SHP77 (cell line): ENCODE measurements around the gene ZDHHC7.
A peak's percentile ranks its signal among the peaks of the same experiment; 100 is the strongest.

ENCODE experiments used
- DNase-seq, 2 experiments: peaks; one replicate each; lab custom pipeline; 2025; lab: John Stamatoyannopoulos, UW

The ZDHHC7 gene

DNA sequence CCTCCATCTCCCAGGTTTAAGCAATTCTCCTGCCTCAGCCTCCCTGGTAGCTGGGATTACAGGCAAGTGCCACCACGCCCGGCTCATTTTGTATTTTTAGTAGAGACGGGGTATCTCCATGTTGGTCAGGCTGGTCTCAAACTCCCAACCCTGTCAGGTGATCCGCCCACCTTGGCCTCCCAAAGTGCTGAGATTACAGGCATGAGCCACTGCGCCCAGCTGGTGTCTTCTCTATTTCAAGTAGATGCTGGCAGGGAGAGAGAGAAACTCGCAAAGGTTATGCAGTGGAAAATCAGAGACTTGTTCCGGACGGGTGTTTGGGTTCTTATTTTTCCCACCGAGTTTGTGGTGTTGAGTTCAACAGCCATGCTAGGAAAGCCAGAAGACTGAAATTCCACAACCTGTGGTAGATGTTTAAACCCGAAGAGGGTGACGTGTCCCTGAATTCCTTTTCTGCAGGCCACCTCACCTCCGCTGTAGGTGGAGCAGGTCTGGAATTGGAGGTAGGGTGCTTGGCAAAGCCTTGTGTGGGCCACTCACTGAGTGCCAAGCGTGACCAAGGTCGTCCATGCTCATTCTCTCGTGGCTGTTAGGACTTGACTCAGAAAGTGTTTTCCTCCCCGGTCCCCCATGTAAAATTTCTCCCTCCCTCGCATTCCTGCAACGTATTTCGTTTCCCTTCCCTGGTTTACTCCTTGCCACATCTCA is 7.3 kb upstream of the ZDHHC7 start:
- DNase-seq = no peak

GRCh38 chr16:85017633-85018032 is 6.3 kb upstream of the ZDHHC7 start:
- DNase-seq = no peak

GRCh38 chr16:85017151-85017550 is 5.8 kb upstream of the ZDHHC7 start:
- no peak for DNase-seq

- DNase-seq = no peak
Measured at GRCh38 chr16:85015481-85016187, 4.3 kb upstream of the ZDHHC7 start.

DNA sequence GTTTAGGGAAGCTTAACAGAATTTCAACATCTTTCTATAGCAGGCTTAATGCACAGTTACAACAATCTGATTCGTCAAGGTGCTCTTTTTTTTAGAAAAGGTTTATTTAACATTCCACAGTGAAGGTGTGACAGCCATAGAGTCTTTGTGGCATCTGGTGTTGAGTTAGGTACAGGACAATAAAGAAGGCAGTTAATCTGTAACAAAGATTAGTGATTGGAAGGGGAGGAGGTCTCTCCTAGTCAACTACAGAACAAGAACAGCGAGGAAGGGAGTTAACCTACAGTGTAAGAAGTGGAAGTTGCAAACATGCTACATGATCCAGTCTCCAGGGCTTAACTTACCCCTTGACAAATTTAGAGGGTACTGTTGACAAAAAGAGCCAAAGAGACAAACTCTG is 3.0 kb upstream of the ZDHHC7 start:
- no peak for DNase-seq

DNA sequence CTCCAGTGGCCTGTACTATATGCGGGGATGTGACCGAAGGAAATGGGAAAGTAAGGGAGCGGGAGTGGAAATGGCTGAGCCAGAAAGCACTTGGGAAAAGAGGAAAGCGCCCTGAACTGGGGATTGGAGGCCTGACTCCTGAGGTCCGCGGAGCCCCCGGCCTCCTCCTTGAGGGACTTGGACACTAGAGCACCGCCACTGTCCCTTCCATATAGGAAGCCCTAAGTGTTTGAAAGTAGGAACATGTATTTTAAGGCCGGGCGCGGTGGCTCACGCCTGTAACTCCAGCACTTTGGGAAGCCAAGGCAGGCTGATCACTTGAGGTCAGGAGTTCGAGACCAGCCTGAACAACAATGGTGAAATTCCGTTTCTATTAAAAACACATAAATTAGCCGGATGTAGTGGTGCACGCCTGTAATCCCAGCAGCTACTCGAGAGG is 530 bp upstream of the ZDHHC7 start:
- peak in 1 of 2 experiments; percentile 71 for DNase-seq

GRCh38 chr16:85010446-85010930 is 847 bp downstream of the ZDHHC7 start:
- DNase-seq = no peak

- no peak for DNase-seq
Measured at GRCh38 chr16:85008271-85008670, 3.1 kb downstream of the ZDHHC7 start.

GRCh38 chr16:85007496-85008214 is 3.7 kb downstream of the ZDHHC7 start:
- no peak for DNase-seq

- no peak for DNase-seq
Measured at GRCh38 chr16:85006639-85007038, 4.7 kb downstream of the ZDHHC7 start.

- no peak for DNase-seq
Measured at GRCh38 chr16:85005285-85006069, 5.9 kb downstream of the ZDHHC7 start.

DNA sequence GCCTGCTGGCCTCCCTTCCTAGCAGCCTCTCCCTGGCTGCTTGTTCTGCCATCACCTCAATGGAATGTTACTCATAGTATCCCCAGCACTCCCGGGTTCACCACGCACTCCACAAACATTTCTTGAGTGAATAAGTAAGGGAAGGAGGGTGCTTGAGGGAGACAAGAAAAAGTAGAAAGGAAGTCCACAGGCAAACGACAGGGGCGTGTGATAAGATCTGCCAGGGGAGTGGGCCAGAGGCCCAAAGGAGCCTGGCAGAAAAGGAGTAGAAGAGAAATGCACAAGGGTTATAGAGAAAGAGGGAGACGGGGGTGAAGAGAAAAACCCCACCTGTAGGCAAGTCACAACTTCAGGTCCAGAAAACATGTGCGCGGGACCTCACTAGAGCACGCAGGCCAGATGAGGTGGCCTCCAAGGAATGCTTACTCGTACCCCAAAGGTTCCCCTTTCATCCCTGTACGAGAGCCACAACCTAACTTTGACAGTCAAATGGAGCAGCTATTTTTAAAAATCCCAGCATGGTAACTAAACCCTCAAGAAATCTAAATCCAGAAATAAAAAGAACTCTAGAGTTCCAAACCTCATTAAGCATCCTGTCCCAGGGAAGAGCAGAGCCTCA is 6.6 kb downstream of the ZDHHC7 start:
- no peak for DNase-seq

GRCh38 chr16:85003725-85004586 is 7.4 kb downstream of the ZDHHC7 start:
- DNase-seq = no peak

DNA sequence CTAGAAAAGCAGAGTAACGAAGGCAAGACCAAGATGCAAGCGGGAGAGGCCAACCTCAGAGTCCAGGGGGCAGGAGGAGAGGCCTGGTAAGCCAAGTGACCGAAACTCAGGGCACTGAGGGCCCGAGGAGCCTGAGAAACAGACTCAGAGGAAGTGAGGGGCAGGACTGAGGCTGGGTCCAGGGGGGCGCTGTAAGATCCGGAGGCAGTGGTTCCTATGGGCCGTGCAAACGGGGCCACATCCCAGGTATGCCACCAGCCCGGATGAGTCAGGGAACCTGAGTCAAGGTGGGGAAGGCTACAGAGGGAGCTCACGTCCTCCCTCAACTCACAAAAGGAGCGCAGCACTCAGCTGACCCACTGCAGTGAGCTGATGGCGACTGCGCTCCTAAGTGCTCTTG is 8.3 kb downstream of the ZDHHC7 start:
- no peak for DNase-seq

- no peak for DNase-seq
Measured at GRCh38 chr16:85002608-85003007, 8.7 kb downstream of the ZDHHC7 start.

GRCh38 chr16:85002099-85002541 is 9.2 kb downstream of the ZDHHC7 start:
- DNase-seq = no peak

- no peak for DNase-seq
Measured at GRCh38 chr16:84999857-85000480, 11.4 kb downstream of the ZDHHC7 start.

DNA sequence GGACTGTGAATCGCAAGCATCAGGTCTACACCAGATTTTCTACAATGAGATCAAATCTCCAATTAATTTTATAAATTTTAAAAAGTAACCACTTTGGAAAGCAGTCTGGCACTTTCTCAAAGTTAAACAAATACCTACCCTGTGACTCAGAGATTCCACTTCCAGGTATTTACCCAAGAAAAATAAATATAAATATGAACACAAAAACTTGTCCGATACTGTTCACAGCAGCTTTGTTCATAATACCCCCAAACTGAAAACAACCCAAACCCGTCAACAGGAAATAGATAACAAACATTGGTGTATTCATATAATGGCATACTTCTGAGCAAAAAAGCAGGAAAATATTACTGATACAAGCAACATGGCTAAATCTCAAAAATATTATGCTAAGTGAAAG is 12.1 kb downstream of the ZDHHC7 start:
- no peak for DNase-seq

- no peak for DNase-seq
Measured at GRCh38 chr16:84996365-84996764, 15.0 kb downstream of the ZDHHC7 start.

GRCh38 chr16:84995663-84996062 is 15.7 kb downstream of the ZDHHC7 start:
- DNase-seq = no peak
